K562 treated with DMSO at 1 percent for 4 hours (cell line): ENCODE measurements around the gene RGS3. TPM values are rescaled to one million over a fixed set of nuclear protein-coding genes. Genes with fewer than 3 reads are reported as not detected.

ENCODE experiments used
- total RNA-seq: library from RNA; unstranded; fragments of 300-600 nt; gene quantifications from 2 replicates; pipeline ENCODE4 v1.2.3, GENCODE V29; 2022; ENCODE audit not compliant: insufficient read depth

Gene RGS3
- 3.4 and 8.2 TPM in 2 replicates for total RNA-seq

GRCh38 chr9:113463418-113464285 is at the start of gene RGS3:
TSS of gene RGS3 (plus strand) at chr9:113463727. CDS start at chr9:113463803, 76 bp downstream.

Other genes with a start within 250 kb of the RGS3 start
- gene FKBP15, start 242.4 kb upstream of the RGS3 start, total RNA-seq, result 8.4 and 14.8 TPM in 2 replicates
- gene SLC31A1, start 242.2 kb upstream of the RGS3 start, total RNA-seq, result 44.0 and 44.5 TPM in 2 replicates
- gene CDC26, start 188.2 kb upstream of the RGS3 start, total RNA-seq, result 30.1 TPM in 2 replicates
- gene PRPF4, start 188.1 kb upstream of the RGS3 start, total RNA-seq, result 21.6 and 23.5 TPM in 2 replicates
- not detected in 2 replicates for gene RNF183, start 160.4 kb upstream of the RGS3 start, total RNA-seq
- gene WDR31, start 123.5 kb upstream of the RGS3 start, total RNA-seq, result 2.7 and 3.1 TPM in 2 replicates
- 0.96 and 1.7 TPM in 2 replicates for gene BSPRY, start 114.2 kb upstream of the RGS3 start, total RNA-seq
- gene HDHD3, start 86.7 kb upstream of the RGS3 start, total RNA-seq, result 24.7 and 28.0 TPM in 2 replicates
- gene ALAD, start 62.4 kb upstream of the RGS3 start, total RNA-seq, result 34.0 and 36.9 TPM in 2 replicates
- gene POLE3, start 53.1 kb upstream of the RGS3 start, total RNA-seq, result 62.3 and 72.3 TPM in 2 replicates
- gene C9orf43, start 53.0 kb upstream of the RGS3 start, total RNA-seq, result not detected in 2 replicates